Cardiac muscle cell (in vitro differentiated cells and primary cell): ENCODE results near the gene SUSD3. TPM values are rescaled to one million over a fixed set of nuclear protein-coding genes. Genes with fewer than 3 reads are reported as not detected.

Source experiments
- DNase-seq, 2 donors: peaks; one replicate each; pipeline versions ENCODE4 v3.0.0 to v3.0.0-alpha.2; 2010 to 2017; ENCODE audit warnings: low read depth in 1 of 2, low spot score in 1 of 2
- H3K27ac ChIP-seq: fragments of 200-600 bp; sonication (generic); 2 replicates; pipeline ENCODE4 v1.5.1; 2016
- H3K27me3 ChIP-seq: fragments of 200-600 bp; sonication (generic); 2 replicates; pipeline ENCODE4 v1.6.0; 2016; ENCODE audit warnings: control low read depth
- H3K36me3 ChIP-seq: fragments of 200-600 bp; sonication (generic); 2 replicates; pipeline ENCODE4 v1.5.1; 2016; ENCODE audit warnings: control low read depth
- H3K4me1 ChIP-seq: fragments of 200-600 bp; sonication (generic); 2 replicates; pipeline ENCODE4 v1.8.1; 2017; ENCODE audit warnings: low read depth, mild to moderate bottlenecking, mixed run types
- H3K4me3 ChIP-seq: fragments of 200-600 bp; sonication (generic); 2 replicates; pipeline ENCODE4 v1.5.1; 2016; ENCODE audit warnings: mild to moderate bottlenecking
- H3K9me3 ChIP-seq: fragments of 200-600 bp; sonication (generic); 2 replicates; pipeline ENCODE4 v1.5.1; 2017; ENCODE audit warnings: low read depth, mild to moderate bottlenecking, control low read depth
- polyA plus RNA-seq: library from polyadenylated mRNA; unstranded; fragments of >200 nt; fragmentation: Nextera tagmentation; extraction: Ambion mirVana; gene quantifications from 2 replicates; pipeline ENCODE4 v1.2.1, GENCODE V29; 2016
- total RNA-seq: library from RNA; depleted of rRNA; stranded (reverse); fragments of >200 nt; gene quantifications from 2 replicates; pipeline ENCODE4 v1.2.3, GENCODE V29; 2016
- TF ChIP-seq, protein P1 (sequence below): IDR thresholded peaks from 2 replicates; pipeline ENCODE4 v1.5.1; 2012; ENCODE audit warnings: low read depth, mild to moderate bottlenecking, low read length

SUSD3 gene
- total and polyA plus RNA-seq, 2 experiments from 2014 or later, result not detected

DNA sequence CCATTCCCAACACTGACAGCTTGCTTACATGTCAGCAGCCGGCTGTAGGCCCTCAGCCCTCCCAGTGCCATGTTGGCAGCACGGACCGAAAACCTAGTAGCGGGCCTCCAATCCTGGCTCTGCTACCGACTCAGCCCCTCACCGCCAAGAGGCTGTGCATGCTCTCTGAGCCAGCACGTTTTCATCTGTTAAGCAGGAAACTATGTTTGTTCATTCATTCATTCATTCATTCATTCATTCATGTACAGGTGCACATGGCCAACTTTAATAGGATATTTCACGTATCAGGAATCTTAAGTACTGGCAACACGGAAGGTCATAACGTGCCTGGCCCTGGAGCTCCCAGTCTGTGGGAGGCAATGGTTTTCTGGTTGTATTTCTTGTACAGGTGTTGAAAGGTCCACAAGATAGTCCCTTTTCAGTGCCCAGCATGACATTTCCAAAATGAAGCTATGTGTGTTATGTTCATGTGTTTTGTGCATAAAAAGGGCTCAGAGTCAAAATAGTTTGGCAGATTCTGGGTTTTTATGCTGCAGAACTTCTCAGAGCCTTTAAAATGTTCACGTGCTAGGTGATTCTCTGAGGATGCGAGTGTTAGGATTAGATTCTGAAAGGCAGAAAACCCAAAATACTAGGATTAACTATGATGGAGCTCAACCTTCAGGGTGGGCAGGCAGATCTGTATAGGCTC is 17.7 kb downstream of the SUSD3 start:
- Histone ChIP-seq H3K4me3 (no peak overlapping the region), H3K36me3 (no peaks in the 10 kb centered on the region), H3K27me3 (no peaks in the 10 kb centered on the region), H3K27ac (no peak overlapping the region), H3K9me3 (no peaks in the 10 kb centered on the region), H3K4me1 (no peaks in the 10 kb centered on the region)
- no peak for DNase-seq
- TF ChIP-seq, protein P1, sequence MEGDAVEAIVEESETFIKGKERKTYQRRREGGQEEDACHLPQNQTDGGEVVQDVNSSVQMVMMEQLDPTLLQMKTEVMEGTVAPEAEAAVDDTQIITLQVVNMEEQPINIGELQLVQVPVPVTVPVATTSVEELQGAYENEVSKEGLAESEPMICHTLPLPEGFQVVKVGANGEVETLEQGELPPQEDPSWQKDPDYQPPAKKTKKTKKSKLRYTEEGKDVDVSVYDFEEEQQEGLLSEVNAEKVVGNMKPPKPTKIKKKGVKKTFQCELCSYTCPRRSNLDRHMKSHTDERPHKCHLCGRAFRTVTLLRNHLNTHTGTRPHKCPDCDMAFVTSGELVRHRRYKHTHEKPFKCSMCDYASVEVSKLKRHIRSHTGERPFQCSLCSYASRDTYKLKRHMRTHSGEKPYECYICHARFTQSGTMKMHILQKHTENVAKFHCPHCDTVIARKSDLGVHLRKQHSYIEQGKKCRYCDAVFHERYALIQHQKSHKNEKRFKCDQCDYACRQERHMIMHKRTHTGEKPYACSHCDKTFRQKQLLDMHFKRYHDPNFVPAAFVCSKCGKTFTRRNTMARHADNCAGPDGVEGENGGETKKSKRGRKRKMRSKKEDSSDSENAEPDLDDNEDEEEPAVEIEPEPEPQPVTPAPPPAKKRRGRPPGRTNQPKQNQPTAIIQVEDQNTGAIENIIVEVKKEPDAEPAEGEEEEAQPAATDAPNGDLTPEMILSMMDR, result no peak

DNA sequence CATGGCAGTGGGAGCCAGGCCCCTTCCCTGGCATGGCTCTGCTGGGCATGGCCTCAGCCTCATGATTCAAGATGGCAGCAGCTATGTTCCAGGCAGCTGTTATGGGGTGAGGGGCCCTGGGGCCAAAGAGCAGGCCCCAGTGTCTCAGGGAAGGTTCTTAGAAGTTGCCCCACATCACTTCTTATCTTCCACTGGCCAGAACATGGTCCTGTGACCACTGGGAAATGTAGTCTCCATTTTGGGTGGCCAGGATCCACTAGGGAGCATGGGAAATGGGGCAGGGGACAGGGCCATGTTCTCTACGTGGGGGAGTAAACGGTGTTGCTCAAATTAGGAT is 18.3 kb downstream of the SUSD3 start:
- no peaks in the 10 kb centered on the region for H3K27me3 ChIP-seq
- no peaks in the 10 kb centered on the region for H3K36me3 ChIP-seq
- no peaks in the 10 kb centered on the region for H3K9me3 ChIP-seq
- H3K4me3 ChIP-seq, result no peak overlapping the region
- DNase-seq, result no peak
- H3K27ac ChIP-seq, result no peak overlapping the region
- TF ChIP-seq, protein P1, result no peak
- no peaks in the 10 kb centered on the region for H3K4me1 ChIP-seq

DNA sequence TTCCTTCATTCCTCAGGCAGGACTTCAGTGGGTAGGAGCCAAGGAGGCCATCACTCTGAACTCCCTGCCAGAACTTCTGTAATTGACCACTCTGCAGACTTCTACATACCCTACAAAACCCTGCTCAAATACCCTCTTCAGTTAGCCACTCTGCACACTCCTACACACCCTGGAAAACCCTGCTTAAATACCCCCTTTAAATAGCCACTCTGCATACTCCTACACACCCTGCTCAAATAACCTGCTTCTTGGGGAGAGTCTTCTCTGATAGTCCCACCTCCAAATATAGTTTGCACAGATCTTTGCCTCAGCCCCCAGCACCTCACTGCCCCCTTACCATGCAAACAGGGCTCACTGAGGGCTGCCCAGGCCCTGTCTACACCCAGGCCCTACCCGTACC is 18.9 kb downstream of the SUSD3 start:
- TF ChIP-seq, protein P1, result no peak
- H3K27ac ChIP-seq, result no peak overlapping the region
- no peak overlapping the region for H3K4me3 ChIP-seq
- no peak for DNase-seq
- no peaks in the 10 kb centered on the region for H3K36me3 ChIP-seq
- no peaks in the 10 kb centered on the region for H3K9me3 ChIP-seq
- H3K27me3 ChIP-seq, result no peaks in the 10 kb centered on the region
- H3K4me1 ChIP-seq, result no peaks in the 10 kb centered on the region

DNA sequence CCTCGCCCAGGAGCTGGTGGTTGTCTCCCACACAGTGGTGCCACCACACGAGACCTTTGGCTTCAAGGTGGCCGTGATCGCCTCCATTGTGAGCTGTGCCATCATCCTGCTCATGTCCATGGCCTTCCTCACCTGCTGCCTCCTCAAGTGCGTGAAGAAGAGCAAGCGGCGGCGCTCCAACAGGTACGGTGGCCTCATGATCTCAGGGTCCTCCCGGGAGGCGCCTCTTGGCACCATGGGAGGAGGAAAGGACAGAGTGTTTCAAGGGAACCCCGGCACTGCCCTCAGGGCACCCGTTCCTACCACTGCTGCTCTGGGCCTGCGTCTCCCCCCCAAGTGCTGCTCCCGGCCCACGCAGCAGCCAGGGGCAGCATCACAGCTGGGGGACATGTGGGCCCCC is 19.3 kb downstream of the SUSD3 start:
- TF ChIP-seq, protein P1, result no peak
- Histone ChIP-seq H3K36me3 (no peaks in the 10 kb centered on the region), H3K27ac (no peak overlapping the region), H3K4me3 (no peak overlapping the region), H3K27me3 (no peaks in the 10 kb centered on the region), H3K9me3 (no peaks in the 10 kb centered on the region), H3K4me1 (no peaks in the 10 kb centered on the region)
- DNase-seq, result no peak

DNA sequence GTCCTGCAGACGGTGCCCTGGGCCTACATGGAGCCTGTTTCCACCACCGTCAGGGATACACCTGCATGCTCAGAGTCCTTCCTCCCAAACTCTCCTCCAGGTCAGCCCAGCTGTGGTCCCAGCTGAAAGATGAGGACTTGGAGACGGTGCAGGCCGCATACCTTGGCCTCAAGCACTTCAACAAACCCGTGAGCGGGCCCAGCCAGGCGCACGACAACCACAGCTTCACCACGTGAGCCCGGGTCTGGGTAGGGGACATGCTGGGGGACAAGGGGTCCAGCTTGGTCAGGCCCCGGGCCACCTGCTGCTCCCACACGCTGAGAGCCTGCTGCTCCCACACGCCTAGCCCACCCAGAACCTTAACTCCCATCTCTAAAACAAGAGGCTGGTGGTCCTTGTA is 20.9 kb downstream of the SUSD3 start:
- Histone ChIP-seq H3K9me3 (no peaks in the 10 kb centered on the region), H3K27ac (no peak overlapping the region), H3K4me1 (peaks cover 4% of the 10 kb centered on the region), H3K4me3 (no peak overlapping the region), H3K36me3 (no peaks in the 10 kb centered on the region), H3K27me3 (no peaks in the 10 kb centered on the region)
- TF ChIP-seq, protein P1, result no peak
- DNase-seq, result no peak
